Hematopoietic multipotent progenitor cell treated with erythropoietin and hydrocortisone succinate and interleukin-3 and kit ligand, for 8 days (in vitro differentiated cells): Measurements from ENCODE around the gene CCDC27.
"Not testable (repeated sequence)": the region's sequence is repeated elsewhere in the genome, so short reads cannot be mapped to it uniquely, and the experiment has no call there.

Source experiments
- DNase-seq: peaks from one replicate; pipeline ENCODE4 v3.0.0-alpha.2; 2015

CCDC27 gene

DNA sequence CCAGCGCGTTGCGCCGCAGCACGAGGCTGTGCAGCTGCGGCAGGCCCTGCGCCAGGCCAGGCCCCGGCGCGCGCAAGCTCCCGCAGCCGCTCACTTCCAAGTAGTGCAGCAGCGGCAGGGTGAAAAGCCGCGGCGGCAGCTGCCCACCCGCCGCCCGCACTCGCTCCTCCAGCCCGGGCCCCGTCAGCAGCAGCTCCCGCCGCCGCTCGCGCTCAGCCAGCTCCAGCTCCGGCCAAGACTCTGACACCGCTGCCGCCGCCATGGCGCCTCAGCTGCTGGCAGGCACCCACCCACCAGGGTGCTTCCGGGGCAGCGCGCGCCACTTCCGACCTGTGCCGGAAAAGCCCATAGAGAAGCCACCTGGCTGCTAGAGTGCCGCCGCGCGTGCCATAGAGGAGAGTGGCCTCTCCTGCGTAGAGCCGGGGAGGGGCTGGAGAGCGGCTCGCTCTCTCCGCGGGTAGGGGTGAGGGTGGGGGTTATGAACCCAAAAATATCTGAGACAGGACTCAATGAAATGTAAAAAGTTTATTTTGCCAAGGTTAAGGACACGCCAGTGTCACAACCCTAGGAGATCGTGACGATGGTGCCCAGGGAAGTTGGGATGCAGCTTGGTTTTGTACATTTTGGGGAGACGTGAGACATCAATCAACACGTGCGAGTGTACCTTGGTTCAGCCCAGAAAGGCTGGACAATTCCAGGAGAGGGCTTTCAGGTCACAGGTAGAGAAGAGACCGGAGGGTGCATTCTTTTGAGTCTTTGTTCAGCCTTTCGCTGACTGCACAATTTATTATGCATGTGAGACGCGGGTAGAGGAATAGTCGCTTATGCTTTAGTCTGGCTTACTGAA, 44.2 kb downstream of the CCDC27 start, which contains the start of gene LRRC47:
LRRC47 (minus strand) TSS at position 284 of the 847 bp plus-strand sequence; CDS start at position 262, 22 bp downstream.
- peak; percentile 95 for DNase-seq

DNA sequence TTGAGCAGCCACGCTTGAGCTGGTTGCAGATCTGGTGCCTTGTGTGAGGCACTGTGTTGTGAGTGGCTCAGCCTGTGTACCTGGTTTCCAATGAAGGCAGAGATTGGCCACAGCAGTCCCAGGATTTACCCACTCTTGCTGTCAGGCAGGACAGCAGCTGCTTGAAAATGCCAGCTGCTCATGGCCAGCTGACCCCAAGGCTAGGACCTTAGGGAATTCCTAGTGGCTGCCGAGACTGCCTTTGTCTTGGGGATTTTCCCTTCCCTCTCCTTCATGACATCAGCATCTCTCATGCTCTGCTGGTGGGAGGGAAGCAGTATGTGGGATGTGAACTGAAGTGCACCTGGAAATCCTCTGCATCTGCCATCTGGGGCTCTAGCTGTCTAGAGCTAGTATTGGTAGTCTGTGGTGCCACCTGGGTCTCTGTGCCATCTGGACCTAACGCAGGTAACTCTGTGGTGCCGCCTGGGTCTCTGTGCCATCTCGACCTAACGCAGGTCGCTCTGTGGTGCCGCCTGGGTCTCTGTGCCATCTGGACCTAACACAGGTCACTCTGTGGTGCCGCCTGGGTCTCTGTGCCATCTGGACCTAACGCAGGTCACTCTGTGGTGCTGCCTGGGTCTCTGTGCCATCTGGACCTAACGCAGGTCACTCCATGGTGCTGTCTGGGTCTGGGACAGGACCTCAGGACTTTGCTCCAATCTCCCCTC, 47.9 kb downstream of the CCDC27 start:
- DNase-seq = no peak

- not testable (repeated sequence) for DNase-seq
Observed at GRCh38 chr1:3800795-3801194, 48.5 kb downstream of the CCDC27 start.

GRCh38 chr1:3803905-3804626, 51.8 kb downstream of the CCDC27 start:
- peak; percentile 72 for DNase-seq

GRCh38 chr1:3804627-3804944, 52.3 kb downstream of the CCDC27 start:
- not testable (repeated sequence) for DNase-seq

- DNase-seq = no peak
Observed at GRCh38 chr1:3805038-3805437, 52.8 kb downstream of the CCDC27 start.

GRCh38 chr1:3807769-3808168, 55.5 kb downstream of the CCDC27 start:
- DNase-seq = peak; percentile 51

DNA sequence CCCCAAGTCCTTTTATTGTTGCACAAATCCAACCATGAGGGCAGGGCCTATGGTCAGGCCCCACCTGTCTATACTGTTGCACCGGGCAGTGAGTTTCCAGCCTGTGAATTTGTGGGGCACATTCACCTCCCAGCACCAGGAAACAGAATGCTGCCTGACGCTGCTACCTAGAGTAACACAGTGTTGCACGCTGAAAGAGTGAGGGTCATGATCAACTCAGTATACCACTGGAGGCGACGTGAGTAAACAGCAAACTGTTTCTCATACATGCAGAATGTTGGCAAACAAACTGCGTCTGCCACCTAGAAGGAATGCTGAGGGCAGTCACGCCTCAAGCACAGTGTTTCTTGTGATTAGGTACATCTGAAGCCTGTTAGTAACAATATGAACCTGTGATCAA, 57.4 kb downstream of the CCDC27 start:
- DNase-seq = no peak

DNA sequence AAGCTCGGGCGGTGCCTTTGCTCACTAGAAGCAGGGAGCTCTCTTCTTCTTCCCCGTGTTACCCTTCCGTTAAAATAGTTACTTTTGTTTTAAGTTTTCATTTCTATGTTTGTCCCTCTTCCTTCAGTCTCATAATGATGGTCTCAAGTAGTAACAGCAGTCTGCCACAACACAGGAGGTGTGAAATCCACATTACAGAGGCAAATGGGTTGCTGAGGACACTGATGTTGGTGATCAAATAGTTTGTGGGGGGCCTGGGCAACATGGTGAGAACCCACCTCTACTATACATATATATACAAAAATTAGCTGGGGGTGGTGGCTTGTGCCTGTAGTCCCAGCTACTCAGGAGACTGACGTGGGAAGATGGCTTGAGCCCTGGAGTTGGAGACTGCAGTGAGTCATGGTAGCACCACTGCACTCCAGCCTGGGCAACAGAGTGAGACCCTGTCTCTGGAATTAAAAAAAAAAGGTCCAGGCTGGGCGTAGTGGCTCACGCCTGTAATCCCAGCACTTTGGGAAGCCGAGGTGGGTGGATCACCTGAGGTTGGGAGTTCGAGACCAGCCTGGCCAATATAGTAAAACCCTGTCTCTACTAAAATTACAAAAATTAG, 58.0 kb downstream of the CCDC27 start:
- not testable (repeated sequence) for DNase-seq

DNA sequence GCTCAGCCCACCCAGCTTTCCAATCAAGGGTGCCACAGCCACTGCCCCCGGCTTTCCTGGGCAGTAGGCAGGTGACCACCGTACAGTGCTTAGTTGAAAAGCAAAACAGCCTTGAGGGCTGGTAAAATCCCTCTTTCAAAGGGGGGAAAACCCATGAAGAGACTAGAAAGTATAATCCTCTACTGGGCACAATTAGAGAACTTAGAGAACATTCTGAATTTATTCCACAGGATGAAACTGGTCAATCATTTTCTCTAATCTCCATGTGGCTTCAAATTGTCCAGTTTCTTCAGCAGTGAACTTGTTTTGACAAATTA, 59.3 kb downstream of the CCDC27 start:
- DNase-seq = no peak

DNA sequence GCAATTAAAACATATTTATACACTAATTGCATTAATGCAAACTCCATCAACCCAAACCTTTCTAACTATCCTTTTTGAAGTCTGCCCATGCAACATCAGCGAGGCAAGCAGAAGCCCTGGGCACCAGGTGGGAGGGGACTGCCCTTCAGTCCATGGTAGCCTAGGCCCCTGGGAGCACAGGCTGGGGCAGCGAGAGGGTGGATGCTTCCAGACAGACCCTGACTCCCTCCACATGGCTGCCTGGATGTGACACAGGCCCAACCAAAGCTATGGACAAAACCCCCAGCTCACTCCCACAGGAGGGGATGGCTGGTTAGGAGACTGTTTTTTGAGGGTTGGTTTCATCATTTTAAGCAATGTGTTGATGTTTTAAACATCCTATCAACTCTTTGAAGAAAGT, 61.8 kb downstream of the CCDC27 start:
- DNase-seq = no peak

- DNase-seq = no peak
Observed at GRCh38 chr1:3814771-3815561, 62.7 kb downstream of the CCDC27 start.

DNA sequence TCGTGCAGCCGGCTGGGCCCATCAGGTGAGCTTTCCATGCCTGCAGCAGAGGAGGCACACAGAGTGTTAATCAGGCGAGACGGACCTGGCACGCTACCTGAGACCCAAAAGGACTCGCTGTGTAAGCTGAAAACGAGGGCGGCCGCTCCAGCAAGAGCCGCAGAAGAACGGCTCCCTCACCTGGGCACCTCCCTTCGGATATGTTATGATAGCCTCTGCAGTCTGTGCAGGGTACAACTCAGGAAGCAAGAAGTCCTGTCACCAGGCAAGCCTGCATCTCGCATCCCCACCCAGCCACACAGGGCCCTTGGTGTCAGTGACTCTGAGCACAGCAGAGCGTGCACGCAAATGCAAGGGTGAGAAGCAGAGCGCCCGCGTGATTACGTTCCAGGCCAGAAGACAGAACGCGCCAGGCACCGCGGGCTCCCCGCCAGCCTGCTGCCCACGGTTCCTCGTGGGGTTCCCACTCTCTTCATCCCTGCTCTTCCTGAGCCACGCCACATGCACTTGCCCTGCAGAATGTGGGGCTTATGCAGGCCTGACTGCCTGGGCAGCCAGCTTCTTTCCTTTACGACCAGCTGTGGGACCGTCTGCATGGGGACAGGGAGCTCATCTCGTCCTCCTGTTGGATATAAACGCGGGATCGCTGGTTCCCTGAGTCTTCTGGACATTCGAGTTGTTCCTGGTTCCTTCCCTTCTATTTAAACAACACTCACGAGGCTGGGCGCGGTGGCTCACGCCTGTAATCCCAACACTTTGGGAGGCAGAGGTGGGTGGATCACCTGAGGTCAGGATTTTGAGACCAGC, 64.3 kb downstream of the CCDC27 start:
- DNase-seq = no peak

DNA sequence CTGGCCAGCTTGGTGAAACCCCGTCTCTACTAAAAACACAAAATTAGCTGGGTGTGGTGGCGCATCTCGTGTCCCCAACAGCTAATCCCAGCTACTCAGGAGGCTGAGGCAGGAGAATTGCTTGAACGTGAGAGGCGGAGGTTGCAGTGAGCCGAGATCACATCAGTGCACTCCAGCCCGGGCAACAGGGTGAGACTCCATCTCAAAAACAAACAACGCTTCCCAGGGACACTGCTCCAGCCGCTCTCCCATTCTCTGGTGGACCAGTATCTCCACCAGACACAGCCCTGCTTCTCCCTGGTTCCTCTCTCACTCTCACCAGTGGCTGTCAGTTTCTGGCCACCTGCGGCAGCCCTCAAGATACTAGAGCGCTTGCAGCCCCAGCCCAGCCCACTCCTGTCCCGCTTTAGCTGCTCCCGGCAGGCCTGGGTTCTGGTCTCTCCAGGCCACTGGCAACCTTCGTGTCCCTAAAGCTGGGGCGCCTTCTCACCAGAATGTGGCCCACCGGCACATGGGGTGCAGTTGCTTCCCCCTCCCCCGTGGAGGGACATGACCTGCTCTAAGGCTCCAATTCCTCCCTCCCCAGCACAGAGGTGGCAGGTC, 65.0 kb downstream of the CCDC27 start:
- no peak for DNase-seq

- no peak for DNase-seq
Observed at GRCh38 chr1:3817821-3818597, 65.8 kb downstream of the CCDC27 start.

- DNase-seq = no peak
Observed at GRCh38 chr1:3819771-3820200, 67.5 kb downstream of the CCDC27 start.

DNA sequence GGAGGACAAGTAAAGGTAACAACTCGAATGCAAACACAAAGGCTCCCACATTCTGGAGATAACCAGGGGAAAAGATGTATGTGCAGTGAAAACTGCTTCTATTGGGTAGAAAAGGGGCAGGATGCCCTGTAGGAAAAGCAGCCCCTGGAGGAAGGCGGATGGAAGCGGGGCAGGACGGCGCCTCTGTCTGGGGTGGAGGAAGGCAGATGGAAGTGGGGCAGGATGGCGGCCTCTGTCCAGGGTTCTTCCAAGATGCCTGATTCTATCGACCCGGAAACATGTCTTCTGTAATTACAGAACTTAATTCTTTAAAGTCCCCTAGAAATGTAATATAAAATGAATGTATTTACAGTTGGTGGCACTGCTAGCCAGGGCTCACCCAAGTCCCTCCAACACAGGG, 68.1 kb downstream of the CCDC27 start:
- no peak for DNase-seq

GRCh38 chr1:3821004-3821403, 68.8 kb downstream of the CCDC27 start:
- DNase-seq = no peak
